GM18517 (cell line): ENCODE measurements around the gene GPC6.
"Not testable (repeated sequence)": the region's sequence is repeated elsewhere in the genome, so short reads cannot be mapped to it uniquely, and the experiment has no call there.

Experiments
- ATAC-seq: cut with Tn5 transposase; IDR thresholded peaks from one replicate; pipeline ENCODE4 v1.9.1; 2021; ENCODE audit warnings: mild to moderate bottlenecking, moderate library complexity; ENCODE audit not compliant: unreplicated experiment

Gene GPC6

GRCh38 chr13:93226623-93227279 lies at the start of gene GPC6:
Gene GPC6 (plus strand): TSS chr13:93226807.
- ATAC-seq, result no peak

GRCh38 chr13:93180356-93180969 lies 46.1 kb upstream of the GPC6 start:
- ATAC-seq, result no peak

- no peak for ATAC-seq
Observed at GRCh38 chr13:93182406-93182805, 44.2 kb upstream of the GPC6 start.

GRCh38 chr13:93183302-93183701 lies 43.3 kb upstream of the GPC6 start:
- ATAC-seq, result no peak

GRCh38 chr13:93190006-93190405 lies 36.6 kb upstream of the GPC6 start:
- ATAC-seq, result no peak

GRCh38 chr13:93193682-93194081 lies 32.9 kb upstream of the GPC6 start:
- no peak for ATAC-seq

- ATAC-seq, result no peak
Observed at GRCh38 chr13:93199856-93200255, 26.8 kb upstream of the GPC6 start.

GRCh38 chr13:93200626-93201025 lies 26.0 kb upstream of the GPC6 start:
- no peak for ATAC-seq

GRCh38 chr13:93201992-93202558 lies 24.5 kb upstream of the GPC6 start:
- ATAC-seq, result no peak

GRCh38 chr13:93206778-93207392 lies 19.7 kb upstream of the GPC6 start:
- ATAC-seq, result not testable (repeated sequence)

- ATAC-seq, result no peak
Observed at GRCh38 chr13:93216122-93216521, 10.5 kb upstream of the GPC6 start.

- ATAC-seq, result no peak
Observed at GRCh38 chr13:93217721-93218261, 8.8 kb upstream of the GPC6 start.

GRCh38 chr13:93218583-93218982 lies 8.0 kb upstream of the GPC6 start:
- ATAC-seq, result no peak

GRCh38 chr13:93220073-93220472 lies 6.5 kb upstream of the GPC6 start:
- ATAC-seq, result no peak

- no peak for ATAC-seq
Observed at GRCh38 chr13:93222976-93223375, 3.6 kb upstream of the GPC6 start.

GRCh38 chr13:93224535-93224934 lies 2.1 kb upstream of the GPC6 start:
- no peak for ATAC-seq

GRCh38 chr13:93225610-93226009 lies 997 bp upstream of the GPC6 start:
- ATAC-seq, result no peak

GRCh38 chr13:93226065-93226622 lies 463 bp upstream of the GPC6 start:
- no peak for ATAC-seq

GRCh38 chr13:93227280-93227877 lies 772 bp downstream of the GPC6 start:
- no peak for ATAC-seq

GRCh38 chr13:93227878-93228642 lies 1.5 kb downstream of the GPC6 start:
- ATAC-seq, result no peak

- no peak for ATAC-seq
Observed at GRCh38 chr13:93228643-93228937, 2.0 kb downstream of the GPC6 start.
